GM23338 (cell line): ENCODE measurements around the gene SEMA3C.

Experiments used
- CREB1 ChIP-seq: fragments of 250-450 bp; sonication (Bioruptor Pico); IDR thresholded peaks from 2 replicates; pipeline ENCODE4 v1.5.0; 2020; ENCODE audit warnings: low read depth, mild to moderate bottlenecking, moderate library complexity
- CTCF ChIP-seq, 2 experiments: fragments of 200-600 bp in 1 of 2; sonication (generic) in 1 of 2; conservative IDR thresholded peaks; 2 replicates each; pipeline versions ENCODE4 v1.5.1 to v1.6.1; 2016 to 2017; ENCODE audit warnings: antibody characterized with exemption in 2 of 2, low read depth in 2 of 2, mild to moderate bottlenecking in 2 of 2, moderate library complexity in 1 of 2
- ETS1 ChIP-seq: IDR thresholded peaks from 2 replicates; pipeline ENCODE4 v1.6.1; 2016; ENCODE audit warnings: antibody characterized with exemption
- EZH2 ChIP-seq: fragments of 200-600 bp; sonication (generic); IDR thresholded peaks from one replicate; pipeline ENCODE4 v1.8.0; 2017; ENCODE audit warnings: antibody characterized with exemption, mild to moderate bottlenecking, low read depth; ENCODE audit not compliant: unreplicated experiment
- EZH2phosphoT487 ChIP-seq: fragments of 200-600 bp; sonication (generic); IDR thresholded peaks from one replicate; pipeline ENCODE4 v1.8.1; 2018; ENCODE audit warnings: antibody characterized with exemption; ENCODE audit not compliant: unreplicated experiment
- JUNB ChIP-seq: IDR thresholded peaks from one replicate; pipeline ENCODE4 v1.6.1; 2016; ENCODE audit warnings: antibody characterized with exemption; ENCODE audit not compliant: unreplicated experiment
- NANOG ChIP-seq: IDR thresholded peaks from 2 replicates; pipeline ENCODE4 v1.6.1; 2016; ENCODE audit warnings: antibody characterized with exemption, borderline replicate concordance
- POLR2AphosphoS5 ChIP-seq: IDR thresholded peaks from 2 replicates; pipeline ENCODE4 v1.6.1; 2016; ENCODE audit warnings: antibody characterized with exemption, low read depth
- REST ChIP-seq: IDR thresholded peaks from one replicate; pipeline ENCODE4 v1.6.1; 2018; ENCODE audit warnings: antibody characterized with exemption; ENCODE audit not compliant: unreplicated experiment
- STAT1 ChIP-seq: IDR thresholded peaks from one replicate; pipeline ENCODE4 v1.6.1; 2016; ENCODE audit warnings: antibody characterized with exemption; ENCODE audit not compliant: unreplicated experiment
- ZNF114 ChIP-seq: fragments of 250-450 bp; sonication (Bioruptor Pico); IDR thresholded peaks from 2 replicates; pipeline ENCODE4 v1.5.0; 2020; ENCODE audit warnings: mild to moderate bottlenecking, moderate library complexity

- TF ChIP-seq CTCF (conservative IDR thresholded peaks at IDR 0.05; ENCODE audit: low read depth in 2 of 2), result no peak
- TF ChIP-seq EZH2, result no peak
- TF ChIP-seq NANOG, result no peak
- TF ChIP-seq POLR2AphosphoS5, result no peak
- TF ChIP-seq EZH2phosphoT487, result no peak
- no peak for TF ChIP-seq CREB1 (CRISPR knock-in tag)
- TF ChIP-seq REST, result no peak
- no peak for TF ChIP-seq JUNB
- no peak for TF ChIP-seq ETS1
- TF ChIP-seq ZNF114 (CRISPR knock-in tag), result no peak
- TF ChIP-seq STAT1, result no peak
These were observed 196.1 kb downstream of the SEMA3C start for GRCh38 chr7:80722616-80723195.
